Measurements from ENCODE around the gene SLC1A7. TPM values are rescaled to one million over a fixed set of nuclear protein-coding genes. Genes with fewer than 3 reads are reported as not detected.

The SLC1A7 gene
- total and polyA plus RNA-seq, 2 of the 13 experiments (the other 11 are each of a cell fraction or from before 2014, with no cell fraction given), result 0.04 to 2.0 TPM

- TF ChIP-seq ZNF784 (CRISPR knock-in tag; IDR thresholded peaks at IDR 0.05; ENCODE audit: borderline replicate concordance), result peak; percentile 28; the same call in 1 of the 2 replicates
- no peak for TF ChIP-seq SNAI1 (CRISPR knock-in tag; IDR thresholded peaks at IDR 0.05; ENCODE audit: borderline replicate concordance)
- TF ChIP-seq FLYWCH1 (CRISPR knock-in tag; IDR thresholded peaks at IDR 0.05), result no peak
- no peak for TF ChIP-seq ZNF33A (CRISPR knock-in tag; IDR thresholded peaks at IDR 0.05; ENCODE audit: borderline replicate concordance)
- TF ChIP-seq ZNF446 (CRISPR knock-in tag; IDR thresholded peaks at IDR 0.05), result no peak
- TF ChIP-seq, protein P1, sequence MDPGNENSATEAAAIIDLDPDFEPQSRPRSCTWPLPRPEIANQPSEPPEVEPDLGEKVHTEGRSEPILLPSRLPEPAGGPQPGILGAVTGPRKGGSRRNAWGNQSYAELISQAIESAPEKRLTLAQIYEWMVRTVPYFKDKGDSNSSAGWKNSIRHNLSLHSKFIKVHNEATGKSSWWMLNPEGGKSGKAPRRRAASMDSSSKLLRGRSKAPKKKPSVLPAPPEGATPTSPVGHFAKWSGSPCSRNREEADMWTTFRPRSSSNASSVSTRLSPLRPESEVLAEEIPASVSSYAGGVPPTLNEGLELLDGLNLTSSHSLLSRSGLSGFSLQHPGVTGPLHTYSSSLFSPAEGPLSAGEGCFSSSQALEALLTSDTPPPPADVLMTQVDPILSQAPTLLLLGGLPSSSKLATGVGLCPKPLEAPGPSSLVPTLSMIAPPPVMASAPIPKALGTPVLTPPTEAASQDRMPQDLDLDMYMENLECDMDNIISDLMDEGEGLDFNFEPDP (CRISPR knock-in tag; conservative IDR thresholded peaks at IDR 0.05), result no peak
- TF ChIP-seq ZNF569 (CRISPR knock-in tag; IDR thresholded peaks at IDR 0.05; ENCODE audit: borderline replicate concordance), result no peak
- TF ChIP-seq PRMT3 (CRISPR knock-in tag; IDR thresholded peaks at IDR 0.05; ENCODE audit: borderline replicate concordance, low read depth), result no peak
- TF ChIP-seq RFXANK (CRISPR knock-in tag; IDR thresholded peaks at IDR 0.05), result no peak
- TF ChIP-seq, protein P2, sequence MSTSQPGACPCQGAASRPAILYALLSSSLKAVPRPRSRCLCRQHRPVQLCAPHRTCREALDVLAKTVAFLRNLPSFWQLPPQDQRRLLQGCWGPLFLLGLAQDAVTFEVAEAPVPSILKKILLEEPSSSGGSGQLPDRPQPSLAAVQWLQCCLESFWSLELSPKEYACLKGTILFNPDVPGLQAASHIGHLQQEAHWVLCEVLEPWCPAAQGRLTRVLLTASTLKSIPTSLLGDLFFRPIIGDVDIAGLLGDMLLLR (CRISPR knock-in tag; IDR thresholded peaks at IDR 0.05), result no peak
- peak; percentile 82 for TF ChIP-seq MIER2 (CRISPR knock-in tag; IDR thresholded peaks at IDR 0.05)
- TF ChIP-seq ZSCAN30 (CRISPR knock-in tag; IDR thresholded peaks at IDR 0.05), result no peak
- TF ChIP-seq, protein P3, sequence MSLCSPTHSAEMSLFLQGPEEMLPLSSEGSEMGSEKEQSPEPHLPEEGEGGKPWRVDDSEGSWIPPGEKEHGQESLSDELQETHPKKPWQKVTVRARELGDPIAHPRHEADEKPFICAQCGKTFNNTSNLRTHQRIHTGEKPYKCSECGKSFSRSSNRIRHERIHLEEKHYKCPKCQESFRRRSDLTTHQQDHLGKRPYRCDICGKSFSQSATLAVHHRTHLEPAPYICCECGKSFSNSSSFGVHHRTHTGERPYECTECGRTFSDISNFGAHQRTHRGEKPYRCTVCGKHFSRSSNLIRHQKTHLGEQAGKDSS (CRISPR knock-in tag; IDR thresholded peaks at IDR 0.05; ENCODE audit: borderline replicate concordance, low read depth), result peak; percentile 92
- TF ChIP-seq ZNF605 (CRISPR knock-in tag; IDR thresholded peaks at IDR 0.05), result peak; percentile 86
- TF ChIP-seq NFE2 (CRISPR knock-in tag; IDR thresholded peaks at IDR 0.05), result no peak
- TF ChIP-seq NPAS2 (CRISPR knock-in tag; IDR thresholded peaks at IDR 0.05; ENCODE audit: borderline replicate concordance), result no peak
- TF ChIP-seq ZNF543 (CRISPR knock-in tag; IDR thresholded peaks at IDR 0.05), result peak; percentile 91
- peak; percentile 57 for TF ChIP-seq GABPB1 (CRISPR knock-in tag; IDR thresholded peaks at IDR 0.05)
- TF ChIP-seq ZNF431 (CRISPR knock-in tag; IDR thresholded peaks at IDR 0.05; ENCODE audit: borderline replicate concordance, low read depth), result peak; percentile 94
- no peak for TF ChIP-seq MLLT10 (CRISPR knock-in tag; IDR thresholded peaks at IDR 0.05)
- peak; percentile 94 for TF ChIP-seq ZSCAN25 (CRISPR knock-in tag; IDR thresholded peaks at IDR 0.05)
- TF ChIP-seq SMAD9 (CRISPR knock-in tag; IDR thresholded peaks at IDR 0.05), result no peak
- peak; percentile 94; the same call in 1 of the 2 replicates for TF ChIP-seq ZNF350 (CRISPR knock-in tag; IDR thresholded peaks at IDR 0.05; ENCODE audit: borderline replicate concordance, low read depth)
- no peak for TF ChIP-seq ZNF660 (CRISPR knock-in tag; IDR thresholded peaks at IDR 0.05; ENCODE audit: borderline replicate concordance, low read depth)
- TF ChIP-seq NCOA1 (CRISPR knock-in tag; IDR thresholded peaks at IDR 0.05), result 0 out of 2 replicates have a peak, but pooled peaks have one; percentile 48
- TF ChIP-seq, protein P4, sequence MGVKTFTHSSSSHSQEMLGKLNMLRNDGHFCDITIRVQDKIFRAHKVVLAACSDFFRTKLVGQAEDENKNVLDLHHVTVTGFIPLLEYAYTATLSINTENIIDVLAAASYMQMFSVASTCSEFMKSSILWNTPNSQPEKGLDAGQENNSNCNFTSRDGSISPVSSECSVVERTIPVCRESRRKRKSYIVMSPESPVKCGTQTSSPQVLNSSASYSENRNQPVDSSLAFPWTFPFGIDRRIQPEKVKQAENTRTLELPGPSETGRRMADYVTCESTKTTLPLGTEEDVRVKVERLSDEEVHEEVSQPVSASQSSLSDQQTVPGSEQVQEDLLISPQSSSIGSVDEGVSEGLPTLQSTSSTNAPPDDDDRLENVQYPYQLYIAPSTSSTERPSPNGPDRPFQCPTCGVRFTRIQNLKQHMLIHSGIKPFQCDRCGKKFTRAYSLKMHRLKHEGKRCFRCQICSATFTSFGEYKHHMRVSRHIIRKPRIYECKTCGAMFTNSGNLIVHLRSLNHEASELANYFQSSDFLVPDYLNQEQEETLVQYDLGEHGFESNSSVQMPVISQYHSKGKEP (CRISPR knock-in tag; IDR thresholded peaks at IDR 0.05), result no peak
- TF ChIP-seq ZNF468 (CRISPR knock-in tag; IDR thresholded peaks at IDR 0.05), result no peak
Observed at GRCh38 chr1:53160924-53161378, 18.5 kb upstream of the SLC1A7 start (continued).

All from HepG2 (cell line).